Parathyroid adenoma (tissue), 2 donors: Measurements from ENCODE around the gene DLG1.

Experiments used
- H2AFZ ChIP-seq: fragments of 300-600 bp; sonication (generic); one replicate; pipeline ENCODE4 v1.7.0; 2017; ENCODE audit warnings: antibody characterized with exemption, mild to moderate bottlenecking
- H3K27ac ChIP-seq: fragments of 300-600 bp; sonication (generic); one replicate; pipeline ENCODE4 v1.7.0; 2017
- H3K27me3 ChIP-seq: fragments of 300-600 bp; sonication (generic); one replicate; pipeline ENCODE4 v1.7.0; 2017; ENCODE audit warnings: low read length; ENCODE audit not compliant: control insufficient read depth, insufficient read depth
- H3K36me3 ChIP-seq: fragments of 300-600 bp; sonication (generic); one replicate; pipeline ENCODE4 v1.7.0; 2017; ENCODE audit warnings: low read length; ENCODE audit not compliant: control insufficient read depth, insufficient read depth
- H3K4me1 ChIP-seq: fragments of 300-600 bp; sonication (generic); one replicate; pipeline ENCODE4 v1.7.0; 2017; ENCODE audit warnings: control low read depth
- H3K4me2 ChIP-seq: fragments of 300-600 bp; sonication (generic); one replicate; pipeline ENCODE4 v1.7.0; 2017; ENCODE audit warnings: low read length
- H3K4me3 ChIP-seq: fragments of 300-600 bp; sonication (generic); one replicate; pipeline ENCODE4 v1.7.0; 2017; ENCODE audit warnings: low read depth, low read length
- H3K79me2 ChIP-seq: fragments of 300-600 bp; sonication (generic); one replicate; pipeline ENCODE4 v1.7.0; 2017; ENCODE audit warnings: control low read depth
- H3K9ac ChIP-seq: fragments of 300-600 bp; sonication (generic); one replicate; pipeline ENCODE4 v1.7.0; 2017; ENCODE audit warnings: mild to moderate bottlenecking
- H3K9me3 ChIP-seq: fragments of 300-600 bp; sonication (generic); one replicate; pipeline ENCODE4 v1.7.0; 2017; ENCODE audit warnings: low read length; ENCODE audit not compliant: control insufficient read depth
- CTCF ChIP-seq: fragments of 300-600 bp; sonication (generic); IDR thresholded peaks from one replicate; pipeline ENCODE4 v1.7.0; 2017; ENCODE audit warnings: antibody characterized with exemption, mild to moderate bottlenecking
- donor health status: primary hyperparathyroidism.

Gene DLG1

GRCh38 chr3:197237897-197238296 is 60.5 kb downstream of the DLG1 start:
- Histone ChIP-seq H3K9ac (no peak overlapping the region), H3K27me3 (no peaks in the 10 kb centered on the region), H3K36me3 (no peaks in the 10 kb centered on the region), H2AFZ (no peak overlapping the region), H3K4me3 (no peak overlapping the region), H3K9me3 (no peaks in the 10 kb centered on the region), H3K79me2 (peaks cover 22% of the 10 kb centered on the region), H3K27ac (no peak overlapping the region), H3K4me2 (no peak overlapping the region), H3K4me1 (no peaks in the 10 kb centered on the region)
- no peak for TF ChIP-seq CTCF

- Histone ChIP-seq H3K4me2 (no peak overlapping the region), H3K4me3 (no peak overlapping the region), H2AFZ (no peak overlapping the region), H3K27ac (no peak overlapping the region), H3K36me3 (no peaks in the 10 kb centered on the region), H3K79me2 (peaks cover 21% of the 10 kb centered on the region), H3K9ac (no peak overlapping the region), H3K9me3 (no peaks in the 10 kb centered on the region), H3K4me1 (no peaks in the 10 kb centered on the region), H3K27me3 (no peaks in the 10 kb centered on the region)
- TF ChIP-seq CTCF: no peak
Observed at GRCh38 chr3:197236362-197236761, 62.0 kb downstream of the DLG1 start.

GRCh38 chr3:197234947-197235914 is 63.2 kb downstream of the DLG1 start:
- Histone ChIP-seq H3K4me3 (no peak overlapping the region), H3K27me3 (no peaks in the 10 kb centered on the region), H2AFZ (no peak overlapping the region), H3K36me3 (no peaks in the 10 kb centered on the region), H3K79me2 (peaks cover 16% of the 10 kb centered on the region), H3K4me2 (no peak overlapping the region), H3K27ac (no peak overlapping the region), H3K9ac (no peak overlapping the region), H3K9me3 (no peaks in the 10 kb centered on the region), H3K4me1 (no peaks in the 10 kb centered on the region)
- TF ChIP-seq CTCF: no peak

GRCh38 chr3:197231321-197231720 is 67.1 kb downstream of the DLG1 start:
- Histone ChIP-seq H3K27me3 (no peaks in the 10 kb centered on the region), H3K36me3 (no peaks in the 10 kb centered on the region), H3K4me3 (no peak overlapping the region), H3K9me3 (no peaks in the 10 kb centered on the region), H3K79me2 (peaks cover 8% of the 10 kb centered on the region), H3K4me2 (no peak overlapping the region), H3K4me1 (no peaks in the 10 kb centered on the region), H3K9ac (no peak overlapping the region), H3K27ac (no peak overlapping the region), H2AFZ (no peak overlapping the region)
- no peak for TF ChIP-seq CTCF

GRCh38 chr3:197229836-197230235 is 68.6 kb downstream of the DLG1 start:
- Histone ChIP-seq H3K36me3 (no peaks in the 10 kb centered on the region), H3K4me2 (no peak overlapping the region), H3K9me3 (no peaks in the 10 kb centered on the region), H3K4me1 (no peaks in the 10 kb centered on the region), H3K27ac (no peak overlapping the region), H3K4me3 (no peak overlapping the region), H3K27me3 (no peaks in the 10 kb centered on the region), H2AFZ (no peak overlapping the region), H3K79me2 (peaks cover 12% of the 10 kb centered on the region), H3K9ac (no peak overlapping the region)
- TF ChIP-seq CTCF: no peak
